DMS153 treated with DMSO at 0.1 percent for 48 hours (cell line): ENCODE measurements around the gene LAMA2.

Source experiments
- DNase-seq: peaks from one replicate; lab custom pipeline; 2025; ENCODE audit not compliant: unreplicated experiment; lab: John Stamatoyannopoulos, UW

The LAMA2 gene

DNA sequence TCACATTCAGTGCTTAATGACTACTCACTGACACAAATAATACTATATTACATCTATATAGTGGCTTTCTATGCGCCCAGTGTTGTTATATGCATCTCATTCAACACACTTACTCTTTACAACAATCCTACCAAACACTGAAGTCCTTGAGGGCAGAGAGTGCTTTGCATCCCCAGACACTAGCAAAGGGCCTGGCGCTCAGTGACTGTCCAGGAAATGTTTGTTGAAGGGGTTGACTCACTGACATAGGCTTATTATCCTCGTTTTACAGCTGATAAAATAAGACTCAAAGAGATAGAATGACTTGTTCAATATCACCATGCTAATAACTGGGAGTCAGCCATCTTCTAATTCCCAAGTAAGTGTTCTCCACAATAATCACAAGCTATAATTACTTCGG, 663.8 kb downstream of the LAMA2 start:
- DNase-seq: no peak

DNA sequence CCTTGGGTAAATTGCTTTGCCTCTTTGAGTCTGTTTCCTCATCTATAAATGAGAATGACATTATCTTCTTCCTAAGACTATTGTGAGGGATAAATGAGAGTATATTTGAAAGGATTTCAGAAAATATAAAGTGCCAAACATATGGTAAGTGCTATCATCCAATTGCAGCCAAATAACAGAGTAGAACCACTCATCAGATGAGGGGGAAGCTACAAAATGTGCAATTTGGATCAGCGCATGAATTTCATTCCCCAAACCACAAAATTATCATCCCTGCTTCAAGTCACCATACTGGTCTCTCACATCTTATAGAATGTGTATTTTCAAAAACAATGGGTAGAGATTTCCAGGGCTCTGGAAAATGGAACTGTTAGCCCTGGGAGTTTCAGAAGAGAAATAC, 668.5 kb downstream of the LAMA2 start:
- no peak for DNase-seq

DNA sequence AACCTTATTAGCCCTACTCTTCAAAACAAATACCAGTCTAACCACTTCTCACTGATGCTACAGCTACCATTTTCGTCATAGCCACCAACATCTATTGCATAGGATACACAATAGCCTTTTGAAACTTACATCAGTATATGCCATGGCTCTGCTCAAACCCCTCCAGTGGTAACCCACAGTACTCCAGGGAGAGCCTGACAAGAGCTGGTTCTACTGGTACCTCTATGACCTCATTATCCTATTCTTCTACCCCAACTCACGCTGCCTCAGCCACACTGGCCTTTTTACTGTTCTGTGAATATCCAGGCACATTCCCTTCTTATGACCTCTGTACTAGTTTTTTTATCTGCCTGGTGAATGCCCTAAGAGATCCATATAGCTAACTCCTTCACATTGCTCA, 669.5 kb downstream of the LAMA2 start:
- DNase-seq: no peak

DNA sequence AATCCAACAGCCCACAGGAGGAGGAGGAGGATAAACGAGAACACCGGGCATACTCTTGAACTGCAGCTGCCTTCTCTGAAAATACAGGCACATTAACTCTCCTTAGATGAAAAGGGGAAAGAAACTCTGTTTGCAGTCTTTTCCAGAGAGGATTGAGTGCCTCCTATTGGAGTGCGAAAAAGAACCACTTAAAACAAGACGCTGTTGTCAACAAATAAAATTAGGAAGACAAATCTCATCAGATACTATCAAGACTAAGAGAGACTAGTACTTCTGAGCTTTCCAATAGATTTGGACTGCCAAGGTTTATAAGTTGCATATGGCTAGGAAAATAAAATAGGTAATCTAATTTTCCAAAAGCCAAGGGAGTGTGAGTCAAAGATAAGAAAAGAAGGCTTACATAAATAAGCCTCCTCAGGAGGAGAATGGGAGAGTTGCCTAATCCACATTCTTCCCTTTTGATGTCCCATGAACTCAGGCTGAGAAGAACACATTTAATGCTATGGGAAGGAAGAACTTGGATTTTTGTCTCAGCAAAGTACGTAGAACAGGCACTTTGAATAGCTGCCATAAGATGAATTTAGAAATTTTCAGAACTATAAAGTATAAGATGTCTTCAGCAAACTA, 672.4 kb downstream of the LAMA2 start:
- DNase-seq: no peak

DNA sequence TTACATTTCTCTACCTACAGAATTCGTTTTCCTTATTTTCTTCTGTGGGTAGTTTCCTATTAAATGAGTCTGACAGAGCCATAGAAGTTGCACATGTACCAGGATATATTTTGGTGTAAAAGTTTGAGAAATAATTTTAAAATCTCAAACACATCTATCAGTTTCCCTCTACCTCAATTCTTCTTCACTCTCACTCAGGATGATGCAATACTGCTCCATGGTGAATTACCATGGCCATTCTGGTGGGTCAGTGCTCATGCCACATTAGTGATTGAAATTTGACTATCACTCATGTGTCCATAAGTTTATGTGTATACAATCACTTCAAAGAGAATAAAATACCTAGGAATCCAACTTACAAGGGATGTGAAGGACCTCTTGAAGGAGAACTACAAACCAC, 675.3 kb downstream of the LAMA2 start:
- DNase-seq: no peak

DNA sequence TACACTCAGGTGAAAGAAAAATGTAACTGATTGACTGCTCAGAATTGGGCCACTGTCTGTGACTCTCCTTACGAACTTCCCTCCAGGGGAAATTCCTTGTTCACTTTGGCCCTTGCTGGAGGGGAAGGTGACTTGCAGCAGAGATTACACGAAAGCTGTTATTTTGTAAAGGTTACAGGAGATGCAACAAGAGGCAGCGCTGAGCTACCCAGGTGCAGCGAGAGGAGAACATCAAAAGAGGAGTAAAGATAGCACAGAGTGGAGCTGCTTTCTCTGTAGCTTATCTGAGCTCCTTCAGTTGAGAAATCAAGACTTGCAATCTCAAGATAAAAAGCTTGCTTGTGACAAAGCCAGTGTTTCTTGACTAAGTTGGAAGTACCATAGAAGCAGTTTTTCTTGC, 682.4 kb downstream of the LAMA2 start:
- DNase-seq: no peak

DNA sequence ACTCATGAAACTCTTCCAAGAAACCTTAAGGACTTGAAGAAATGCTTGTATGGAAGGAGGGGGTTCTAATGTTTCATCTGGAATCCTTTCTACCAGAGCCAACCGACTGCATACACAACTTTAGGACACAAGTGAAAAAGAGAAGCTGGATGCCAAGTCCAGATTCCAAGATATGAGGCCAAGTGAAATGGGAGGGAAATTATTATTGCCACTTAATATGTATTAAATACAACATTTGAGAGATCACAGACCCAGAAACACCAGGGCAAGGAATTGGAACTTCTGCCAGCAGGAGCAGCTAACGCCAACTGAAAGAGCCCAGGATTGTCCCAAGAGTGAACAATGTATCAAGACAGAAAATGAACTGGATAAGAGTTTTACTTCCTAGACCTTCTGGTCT, 682.9 kb downstream of the LAMA2 start:
- DNase-seq: no peak
